T follicular helper cell (primary cell): ENCODE data around the gene RIPOR1.

ENCODE experiments used
- DNase-seq: peaks from one replicate; pipeline ENCODE4 v3.0.0-alpha.2; 2020; ENCODE audit warnings: low read depth

Gene RIPOR1

DNA sequence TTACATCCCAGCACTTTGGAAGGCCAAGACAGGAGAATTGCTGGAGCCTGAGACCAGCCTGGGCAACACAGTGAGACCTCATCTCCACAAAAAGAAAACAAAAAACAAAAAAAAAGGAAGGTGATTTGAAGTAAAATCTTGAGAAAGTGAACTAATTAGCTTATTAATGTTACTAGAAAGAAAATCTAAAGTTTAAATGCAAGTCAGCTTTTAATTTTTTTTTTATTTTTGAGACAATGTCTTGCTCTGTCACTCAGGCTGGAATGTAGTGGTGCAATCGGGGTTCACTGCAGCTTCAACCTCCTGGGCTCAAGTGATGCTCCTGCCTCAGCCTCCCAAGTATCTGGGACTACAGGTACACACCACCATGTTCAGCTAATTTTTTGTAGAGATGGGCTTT, 30.2 kb downstream of the RIPOR1 start:
- DNase-seq: no peak

DNA sequence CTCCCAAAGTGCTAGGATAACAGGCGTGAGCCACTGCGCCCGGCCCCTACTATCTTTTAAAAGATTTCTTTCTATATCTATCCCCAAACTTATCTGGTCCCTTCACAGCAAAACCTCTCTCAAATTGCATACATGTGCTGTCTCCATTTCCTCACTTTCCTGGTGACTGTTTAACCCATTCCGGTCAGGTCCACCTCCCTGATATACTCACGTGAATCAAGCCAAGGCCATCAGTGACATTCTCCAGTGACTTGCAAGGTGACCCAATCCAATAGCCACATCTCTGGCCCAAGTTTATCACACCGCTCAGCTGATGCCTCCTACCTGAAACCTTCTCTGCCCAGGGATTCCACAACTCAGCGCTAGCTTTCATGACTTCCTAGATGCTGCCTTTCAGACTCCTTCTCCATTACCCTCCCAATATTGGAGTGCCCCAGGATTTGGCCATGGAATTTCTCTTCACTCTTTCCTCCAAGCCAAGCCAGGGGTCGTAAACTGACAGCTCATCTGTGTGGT, 32.3 kb downstream of the RIPOR1 start:
- DNase-seq: no peak

- no peak for DNase-seq
Measured at GRCh38 chr16:67561501-67561823, 32.8 kb downstream of the RIPOR1 start.

GRCh38 chr16:67561824-67562525, 33.3 kb downstream of the RIPOR1 start:
- DNase-seq: peak; percentile 96

- DNase-seq: peak; percentile 79
Measured at GRCh38 chr16:67562526-67562917, 33.9 kb downstream of the RIPOR1 start, which contains the start of gene CTCF. TSS of gene CTCF (plus strand) at chr16:67562526. CDS start at chr16:67610833, 48,307 bp downstream.

- peak; percentile 48 for DNase-seq
Measured at GRCh38 chr16:67562918-67563707, 34.5 kb downstream of the RIPOR1 start.

DNA sequence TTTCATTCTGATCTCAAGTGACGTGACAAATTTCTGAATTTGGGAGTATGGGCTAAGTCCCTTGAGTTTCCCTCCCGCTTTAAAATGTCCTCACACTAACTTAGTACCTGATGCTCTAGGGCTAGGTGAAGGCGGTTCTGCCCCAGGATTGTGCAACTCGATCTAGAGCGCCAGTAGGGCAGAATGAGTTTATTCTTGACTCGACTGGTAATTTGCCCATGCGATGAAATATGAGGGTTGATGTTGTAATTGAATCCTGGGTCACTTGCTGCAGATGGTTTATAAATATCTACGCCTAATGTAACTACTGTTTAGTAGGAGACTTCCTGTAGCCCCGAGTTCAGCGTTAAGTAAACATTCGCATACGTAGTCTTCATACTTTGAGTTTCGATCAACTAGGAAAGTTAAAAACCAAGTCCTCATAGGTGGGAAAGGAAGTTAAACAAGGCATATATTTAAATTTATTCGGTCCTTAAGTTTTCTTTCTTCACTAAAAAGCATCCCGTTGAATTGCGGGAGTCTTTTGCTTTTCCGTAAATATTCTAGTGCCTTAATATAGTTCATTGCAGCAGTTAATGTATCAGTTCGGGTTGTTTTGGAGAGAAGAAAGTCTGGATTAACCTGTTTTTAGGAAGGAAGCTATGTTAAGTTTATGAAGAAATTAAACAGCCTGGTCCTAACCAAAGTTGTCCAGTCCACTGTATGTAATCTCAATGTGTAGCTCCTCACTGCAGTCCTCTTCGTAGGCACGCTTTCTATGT, 35.3 kb downstream of the RIPOR1 start:
- no peak for DNase-seq

GRCh38 chr16:67565470-67566100, 37.0 kb downstream of the RIPOR1 start:
- DNase-seq: no peak

DNA sequence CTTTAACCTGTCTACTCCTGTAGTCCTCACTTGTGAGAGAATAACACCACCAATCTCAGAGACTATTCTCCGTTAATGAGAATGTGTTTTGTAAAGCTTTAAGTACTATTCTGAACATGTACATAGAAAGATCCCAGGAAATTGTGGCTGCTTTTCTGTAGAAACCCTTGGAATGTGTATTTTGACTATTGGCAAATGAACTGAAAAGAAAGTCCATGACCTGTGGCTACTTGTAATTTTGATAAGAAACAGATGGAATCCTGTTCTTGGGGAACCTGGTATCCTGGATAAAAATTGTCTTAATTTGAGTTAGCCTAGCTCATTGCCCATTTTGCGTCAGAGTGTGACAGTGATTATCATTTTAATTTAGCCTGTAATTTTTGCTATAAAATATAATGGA, 42.8 kb downstream of the RIPOR1 start:
- no peak for DNase-seq

DNA sequence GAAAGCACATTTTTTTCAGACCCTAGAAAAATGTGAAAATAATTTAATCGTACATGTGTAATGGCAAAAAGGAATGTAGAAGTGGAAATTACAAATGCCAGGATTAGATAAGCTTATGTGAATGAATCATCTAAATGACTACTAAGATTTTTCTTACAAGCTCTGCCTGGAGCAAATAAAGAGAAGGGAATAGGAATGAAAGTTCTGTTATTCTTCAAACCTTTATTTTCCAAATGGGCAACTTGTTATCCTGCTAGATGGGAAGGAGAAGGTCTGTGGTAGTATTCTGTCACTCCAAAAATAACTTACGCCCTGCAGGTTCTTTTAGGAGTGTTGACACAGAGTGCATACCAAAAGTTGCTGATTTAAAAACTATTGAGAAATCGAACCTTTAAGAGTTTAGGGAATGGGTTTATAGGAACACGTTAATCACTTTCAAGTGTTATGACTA, 43.4 kb downstream of the RIPOR1 start:
- no peak for DNase-seq

- no peak for DNase-seq
Measured at GRCh38 chr16:67579686-67580085, 51.1 kb downstream of the RIPOR1 start.

- no peak for DNase-seq
Measured at GRCh38 chr16:67580202-67580601, 51.6 kb downstream of the RIPOR1 start.

DNA sequence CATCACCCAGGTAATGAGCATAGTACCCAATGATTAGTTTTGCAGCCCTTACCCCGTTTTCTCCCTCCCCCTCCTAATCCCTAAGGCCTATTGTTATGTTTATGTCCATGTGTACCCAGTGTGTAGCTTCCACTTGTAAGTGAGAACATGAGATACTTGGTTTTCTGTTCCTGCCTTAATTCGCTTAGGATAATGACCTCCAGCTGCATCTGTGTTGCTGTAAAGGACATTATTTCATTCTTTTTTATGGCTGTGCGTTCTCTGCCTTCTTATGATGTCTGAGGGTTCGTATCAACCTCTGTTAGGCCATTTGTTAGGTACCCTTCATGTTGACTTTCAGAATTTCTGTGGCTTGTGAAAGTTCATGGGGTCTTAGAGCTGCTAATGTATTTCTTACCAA, 64.7 kb downstream of the RIPOR1 start:
- DNase-seq: no peak

DNA sequence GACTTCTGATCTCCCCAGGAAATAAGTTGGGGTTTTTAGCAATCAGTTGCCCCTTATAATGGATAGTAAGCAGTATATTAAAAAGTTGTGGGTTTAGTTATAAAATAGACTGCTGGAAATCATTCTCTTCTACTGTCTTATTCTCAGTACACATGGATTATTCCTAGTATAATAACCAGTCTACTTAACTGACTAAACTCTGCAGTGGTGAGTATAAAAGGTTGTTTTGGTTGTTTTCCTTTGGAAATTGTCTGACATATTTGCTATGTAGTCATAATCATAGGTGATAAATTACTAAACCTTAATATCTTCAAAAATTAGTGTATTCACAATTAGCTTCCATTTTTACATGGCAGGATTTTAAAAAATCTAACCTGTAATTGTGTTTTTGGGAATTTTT, 65.1 kb downstream of the RIPOR1 start:
- DNase-seq: no peak

DNA sequence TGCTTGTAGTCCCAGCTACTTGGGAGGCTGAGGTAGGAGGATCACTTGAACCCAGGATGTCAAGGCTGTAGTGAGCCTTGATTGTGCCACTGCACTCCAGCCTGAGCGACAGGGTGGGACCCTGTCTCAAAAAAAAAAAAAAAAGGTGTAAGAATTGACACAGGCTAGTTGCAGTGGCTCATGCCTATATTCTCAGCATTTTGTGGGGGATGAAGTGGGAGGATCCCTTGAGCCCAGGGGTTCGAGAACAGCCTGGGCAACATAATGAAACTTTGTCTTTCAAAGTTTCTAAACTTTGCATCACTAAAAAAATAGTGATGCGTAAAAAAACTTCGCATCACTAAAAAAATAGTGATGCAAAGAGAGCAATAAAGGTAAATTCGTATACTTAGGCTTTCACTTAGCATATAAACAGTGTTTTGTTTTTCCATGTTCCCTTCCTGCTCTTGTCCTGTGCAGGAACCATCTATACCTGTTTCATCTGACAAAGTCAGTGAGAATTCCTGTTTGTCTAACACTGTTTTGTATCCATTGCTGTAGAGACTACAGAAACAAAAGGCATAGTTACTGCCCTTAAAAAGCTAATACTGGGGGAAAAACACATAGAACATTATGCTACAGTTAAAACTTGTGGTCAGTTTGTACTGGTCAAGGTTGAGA, 65.8 kb downstream of the RIPOR1 start:
- DNase-seq: no peak

GRCh38 chr16:67594956-67595355, 66.3 kb downstream of the RIPOR1 start:
- DNase-seq: no peak
